Vagina (tissue), 2 donors: ENCODE measurements around the gene REG1A. TPM values are rescaled to one million over a fixed set of nuclear protein-coding genes. Genes with fewer than 3 reads are reported as not detected.

Source experiments
- DNase-seq, 2 donors: peaks; one replicate each; pipeline ENCODE4 v3.0.0-alpha.2; 2017; ENCODE audit errors: extremely low spot score in 2 of 2
- H3K27ac ChIP-seq: fragments of 200-600 bp; sonication (generic); one replicate; pipeline ENCODE4 v1.5.1; 2019
- H3K27me3 ChIP-seq: fragments of 200-600 bp; sonication (generic); one replicate; pipeline ENCODE4 v1.5.1; 2019
- H3K36me3 ChIP-seq, 2 donors: fragments of 200-600 bp; sonication (generic); one replicate each; pipeline ENCODE4 v1.5.1; 2017 to 2019
- H3K4me1 ChIP-seq: fragments of 200-600 bp; sonication (generic); one replicate; pipeline ENCODE4 v1.5.1; 2019
- H3K4me3 ChIP-seq, 2 donors: fragments of 200-600 bp; sonication (generic); 1 replicate in 1 of 2; 2 replicates in 1 of 2; pipeline ENCODE4 v1.5.1; 2016 to 2019
- H3K9me3 ChIP-seq: fragments of 200-600 bp; sonication (generic); one replicate; pipeline ENCODE4 v1.5.1; 2019
- POLR2A ChIP-seq, 2 donors: fragments of 450-650 bp; IDR thresholded peaks; one replicate each; pipeline ENCODE4 v1.6.1; 2017; ENCODE audit warnings: antibody characterized with exemption in 2 of 2, mild to moderate bottlenecking in 2 of 2, moderate library complexity in 2 of 2
- POLR2AphosphoS5 ChIP-seq, 2 donors: sonication (generic); formaldehyde crosslinking; IDR thresholded peaks; one replicate each; pipeline ENCODE4 v1.9.0; 2017; ENCODE audit warnings: antibody characterized with exemption in 2 of 2, mild to moderate bottlenecking in 2 of 2, low read depth in 1 of 2; ENCODE audit not compliant: insufficient read depth in 1 of 2
- intact Hi-C: fragments of 100-400 bp; cut with DNase I; formaldehyde crosslinking; loops from one replicate; pipeline ENCODE4 v1.15.1; 2023
- total RNA-seq: library from RNA; depleted of rRNA; stranded (reverse); fragments of >200 nt; gene quantifications from one replicate; pipeline ENCODE4 v1.2.3, GENCODE V29; 2016
- TF ChIP-seq, protein P1 (sequence below), 3 experiments: fragments of 450-650 bp in 2 of 3; fragments of 200-600 bp in 1 of 3; sonication (generic) in 1 of 3; IDR thresholded peaks; one replicate each; pipeline ENCODE4 v1.5.1; 2017 to 2019; ENCODE audit warnings: antibody characterized with exemption in 3 of 3, mild to moderate bottlenecking in 2 of 3, moderate library complexity in 2 of 3

Gene REG1A
- total RNA-seq, 1 donor from 2014 or later: not detected

DNA sequence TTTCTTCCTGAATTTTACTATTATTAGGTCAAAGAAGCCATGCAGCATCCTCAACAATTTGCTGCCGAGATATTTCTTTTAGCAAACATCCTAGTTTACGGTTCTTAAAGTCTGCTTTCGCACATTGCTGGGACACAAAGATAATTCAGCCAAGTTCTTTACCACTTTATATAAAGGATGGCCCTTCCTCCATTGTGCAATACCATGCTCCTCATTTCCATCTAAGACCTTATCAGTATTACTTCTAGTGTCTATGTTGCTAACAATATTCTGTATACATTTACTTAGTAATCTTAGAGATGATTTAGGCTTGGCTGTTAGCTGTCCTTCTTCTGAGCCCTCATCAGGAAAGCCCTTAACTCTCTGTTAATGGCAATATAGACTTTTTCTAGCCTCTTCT, 8.0 kb upstream of the REG1A start:
- Histone ChIP-seq H3K27ac (no peak overlapping the region), H3K4me1 (no peaks in the 10 kb centered on the region), H3K4me3 (no peak overlapping the region), H3K36me3 (no peaks in the 10 kb centered on the region), H3K27me3 (no peaks in the 10 kb centered on the region), H3K9me3 (no peaks in the 10 kb centered on the region)
- intact Hi-C loops: no loop called here
- DNase-seq: no peak
- TF ChIP-seq, protein P1, sequence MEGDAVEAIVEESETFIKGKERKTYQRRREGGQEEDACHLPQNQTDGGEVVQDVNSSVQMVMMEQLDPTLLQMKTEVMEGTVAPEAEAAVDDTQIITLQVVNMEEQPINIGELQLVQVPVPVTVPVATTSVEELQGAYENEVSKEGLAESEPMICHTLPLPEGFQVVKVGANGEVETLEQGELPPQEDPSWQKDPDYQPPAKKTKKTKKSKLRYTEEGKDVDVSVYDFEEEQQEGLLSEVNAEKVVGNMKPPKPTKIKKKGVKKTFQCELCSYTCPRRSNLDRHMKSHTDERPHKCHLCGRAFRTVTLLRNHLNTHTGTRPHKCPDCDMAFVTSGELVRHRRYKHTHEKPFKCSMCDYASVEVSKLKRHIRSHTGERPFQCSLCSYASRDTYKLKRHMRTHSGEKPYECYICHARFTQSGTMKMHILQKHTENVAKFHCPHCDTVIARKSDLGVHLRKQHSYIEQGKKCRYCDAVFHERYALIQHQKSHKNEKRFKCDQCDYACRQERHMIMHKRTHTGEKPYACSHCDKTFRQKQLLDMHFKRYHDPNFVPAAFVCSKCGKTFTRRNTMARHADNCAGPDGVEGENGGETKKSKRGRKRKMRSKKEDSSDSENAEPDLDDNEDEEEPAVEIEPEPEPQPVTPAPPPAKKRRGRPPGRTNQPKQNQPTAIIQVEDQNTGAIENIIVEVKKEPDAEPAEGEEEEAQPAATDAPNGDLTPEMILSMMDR (IDR thresholded peaks at IDR 0.05): no peak
- TF ChIP-seq POLR2AphosphoS5 (IDR thresholded peaks at IDR 0.05; ENCODE audit: insufficient read depth in 1 of 2, low read depth in 1 of 2) (no peak), POLR2A (IDR thresholded peaks at IDR 0.05) (no peak)

- no peaks in the 10 kb centered on the region for H3K9me3 ChIP-seq
- H3K27ac ChIP-seq: no peak overlapping the region
- H3K36me3 ChIP-seq: no peaks in the 10 kb centered on the region
- no peak for DNase-seq
- no peaks in the 10 kb centered on the region for H3K27me3 ChIP-seq
- TF ChIP-seq POLR2A (IDR thresholded peaks at IDR 0.05): no peak
- TF ChIP-seq, protein P1 (IDR thresholded peaks at IDR 0.05): no peak
- no peak for TF ChIP-seq POLR2AphosphoS5 (IDR thresholded peaks at IDR 0.05; ENCODE audit: insufficient read depth in 1 of 2, low read depth in 1 of 2)
- H3K4me3 ChIP-seq: no peak overlapping the region
- H3K4me1 ChIP-seq: no peaks in the 10 kb centered on the region
- intact Hi-C loops: no loop called here
These were observed 5.3 kb upstream of the REG1A start for GRCh38 chr2:79114797-79115494.

GRCh38 chr2:79116997-79117928, 3.0 kb upstream of the REG1A start:
- H3K27me3 ChIP-seq: no peaks in the 10 kb centered on the region
- H3K9me3 ChIP-seq: no peaks in the 10 kb centered on the region
- no peak for DNase-seq
- no peaks in the 10 kb centered on the region for H3K36me3 ChIP-seq
- TF ChIP-seq POLR2A (IDR thresholded peaks at IDR 0.05) (no peak), POLR2AphosphoS5 (IDR thresholded peaks at IDR 0.05; ENCODE audit: insufficient read depth in 1 of 2, low read depth in 1 of 2) (no peak)
- TF ChIP-seq, protein P1 (IDR thresholded peaks at IDR 0.05): no peak
- intact Hi-C loops: no loop called here
- H3K4me3 ChIP-seq: no peak overlapping the region
- H3K4me1 ChIP-seq: no peaks in the 10 kb centered on the region
- no peak overlapping the region for H3K27ac ChIP-seq

DNA sequence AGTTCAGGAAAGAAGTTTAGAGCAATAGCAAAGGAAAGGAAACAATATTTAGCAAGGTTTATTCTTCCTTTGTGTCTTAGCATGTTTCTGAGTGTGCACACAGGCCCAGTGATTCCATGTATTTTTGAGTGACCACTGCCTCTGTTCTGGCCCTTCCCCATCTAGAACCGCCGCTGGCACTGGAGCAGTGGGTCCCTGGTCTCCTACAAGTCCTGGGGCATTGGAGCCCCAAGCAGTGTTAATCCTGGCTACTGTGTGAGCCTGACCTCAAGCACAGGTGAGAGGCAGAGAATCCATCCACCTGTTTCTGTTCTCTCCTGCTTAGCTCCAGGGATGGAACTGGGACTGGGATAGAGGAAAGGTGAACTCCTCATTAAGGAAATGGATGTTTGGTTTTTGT, 2.4 kb downstream of the REG1A start:
- intact Hi-C loops: no loop called here
- no peaks in the 10 kb centered on the region for H3K4me1 ChIP-seq
- H3K4me3 ChIP-seq: no peak overlapping the region
- no peaks in the 10 kb centered on the region for H3K9me3 ChIP-seq
- H3K27ac ChIP-seq: no peak overlapping the region
- TF ChIP-seq, protein P1 (IDR thresholded peaks at IDR 0.05): no peak
- TF ChIP-seq POLR2AphosphoS5 (IDR thresholded peaks at IDR 0.05; ENCODE audit: insufficient read depth in 1 of 2, low read depth in 1 of 2) (no peak), POLR2A (IDR thresholded peaks at IDR 0.05) (no peak)
- no peak for DNase-seq
- H3K36me3 ChIP-seq: no peaks in the 10 kb centered on the region
- no peaks in the 10 kb centered on the region for H3K27me3 ChIP-seq
